NCI-H2227 treated with DMSO at 0.1 percent for 48 hours (cell line): ENCODE results near the gene RADIL.

Experiments
- DNase-seq: peaks from one replicate; lab custom pipeline; 2025; lab: John Stamatoyannopoulos, UW

Gene RADIL

GRCh38 chr7:4775250-4775847 lies 108.2 kb downstream of the RADIL start, which contains the start of gene AP5Z1:
TSS of gene AP5Z1 (plus strand) at chr7:4775623. CDS start at chr7:4775716, 93 bp downstream.
- DNase-seq: peak; percentile 81

- no peak for DNase-seq
Measured at GRCh38 chr7:4774658-4775249, 108.8 kb downstream of the RADIL start.

GRCh38 chr7:4774007-4774406 lies 109.5 kb downstream of the RADIL start:
- no peak for DNase-seq

DNA sequence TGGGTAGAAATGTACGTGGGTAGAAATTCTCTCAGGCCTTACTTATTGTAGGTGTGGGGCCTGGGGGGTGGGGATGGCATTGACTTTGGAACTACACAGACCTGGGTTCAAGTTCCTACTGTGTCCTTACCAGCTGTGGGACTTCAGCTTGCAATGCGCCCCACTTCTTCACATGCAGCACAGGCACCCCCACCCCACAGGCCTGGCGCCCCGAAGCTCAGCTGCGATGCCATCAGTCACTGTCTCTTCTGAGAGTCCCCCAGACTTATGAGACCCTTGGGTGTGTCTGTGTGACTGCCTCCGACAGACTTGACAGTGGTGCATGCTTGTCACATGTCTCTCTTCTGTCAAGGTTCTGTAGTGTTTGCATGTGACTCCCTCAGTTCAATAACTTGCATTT lies 111.2 kb downstream of the RADIL start:
- no peak for DNase-seq

DNA sequence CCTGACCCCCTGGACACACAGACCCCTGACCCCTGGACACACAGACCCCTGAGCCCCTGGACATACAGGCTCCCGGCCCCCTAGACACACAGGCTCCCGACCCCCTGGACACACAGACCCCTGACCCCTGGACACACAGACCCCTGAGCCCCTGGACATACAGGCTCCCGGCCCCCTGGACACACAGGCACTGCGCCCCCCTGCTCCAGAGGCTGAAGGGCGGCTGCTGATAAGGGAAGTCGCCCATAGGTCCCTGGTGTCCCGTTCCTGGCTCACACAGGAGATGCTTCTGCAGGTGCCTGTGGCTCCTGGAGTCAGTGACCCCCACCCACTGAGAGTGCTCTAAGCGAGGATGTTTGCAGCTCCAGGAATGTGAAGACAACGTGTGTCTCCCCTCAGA lies 111.8 kb downstream of the RADIL start:
- no peak for DNase-seq

- DNase-seq: no peak
Measured at GRCh38 chr7:4770886-4771285, 112.6 kb downstream of the RADIL start.

GRCh38 chr7:4769761-4770160 lies 113.8 kb downstream of the RADIL start:
- DNase-seq: no peak

DNA sequence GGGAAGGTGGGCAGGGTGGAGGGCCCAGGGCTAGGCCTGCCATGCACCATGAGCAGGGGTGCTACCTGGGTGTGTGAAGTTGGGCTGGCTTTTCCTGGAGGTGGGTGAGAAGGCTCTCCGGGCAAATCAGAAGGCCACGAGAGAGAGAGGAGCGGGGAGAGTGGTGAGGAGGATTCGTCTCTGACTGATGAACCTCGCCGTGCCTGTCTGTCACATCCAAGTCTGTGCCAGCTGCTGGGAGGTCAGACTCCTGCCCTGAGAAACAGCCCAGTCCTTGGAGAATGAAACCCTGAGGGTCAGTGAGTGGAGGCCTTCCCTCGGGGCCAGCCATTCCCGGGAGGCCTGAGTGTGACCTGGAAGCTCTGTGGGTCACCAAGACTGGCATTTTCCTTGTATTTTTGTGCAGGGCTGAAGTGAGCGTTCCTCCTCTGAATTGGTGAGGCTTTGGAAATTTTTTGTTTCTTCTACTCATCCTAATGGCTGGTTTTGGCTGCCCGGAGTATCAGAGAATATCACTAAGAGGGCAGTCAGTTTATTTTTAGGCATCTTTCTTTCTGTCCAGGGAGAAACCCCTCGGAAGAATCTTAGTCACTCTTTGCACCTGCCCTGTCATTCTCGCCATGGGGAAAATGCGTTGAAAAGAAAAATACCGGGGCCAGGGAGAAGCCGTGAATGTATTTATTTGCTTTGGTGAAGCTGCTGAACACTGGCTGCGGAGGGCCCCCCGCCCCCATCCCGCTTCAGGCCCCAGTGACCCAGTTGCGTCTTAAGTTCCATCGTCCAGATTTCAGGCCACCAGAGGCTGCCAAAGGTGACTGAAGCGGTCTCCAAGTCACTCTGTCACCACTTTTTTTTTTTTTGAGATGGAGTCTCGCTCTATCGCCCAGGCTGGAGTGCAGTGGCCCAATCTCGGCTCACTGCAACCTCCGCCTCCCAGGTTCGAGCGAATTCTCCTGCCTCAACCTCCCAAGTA lies 114.6 kb downstream of the RADIL start:
- DNase-seq: no peak

DNA sequence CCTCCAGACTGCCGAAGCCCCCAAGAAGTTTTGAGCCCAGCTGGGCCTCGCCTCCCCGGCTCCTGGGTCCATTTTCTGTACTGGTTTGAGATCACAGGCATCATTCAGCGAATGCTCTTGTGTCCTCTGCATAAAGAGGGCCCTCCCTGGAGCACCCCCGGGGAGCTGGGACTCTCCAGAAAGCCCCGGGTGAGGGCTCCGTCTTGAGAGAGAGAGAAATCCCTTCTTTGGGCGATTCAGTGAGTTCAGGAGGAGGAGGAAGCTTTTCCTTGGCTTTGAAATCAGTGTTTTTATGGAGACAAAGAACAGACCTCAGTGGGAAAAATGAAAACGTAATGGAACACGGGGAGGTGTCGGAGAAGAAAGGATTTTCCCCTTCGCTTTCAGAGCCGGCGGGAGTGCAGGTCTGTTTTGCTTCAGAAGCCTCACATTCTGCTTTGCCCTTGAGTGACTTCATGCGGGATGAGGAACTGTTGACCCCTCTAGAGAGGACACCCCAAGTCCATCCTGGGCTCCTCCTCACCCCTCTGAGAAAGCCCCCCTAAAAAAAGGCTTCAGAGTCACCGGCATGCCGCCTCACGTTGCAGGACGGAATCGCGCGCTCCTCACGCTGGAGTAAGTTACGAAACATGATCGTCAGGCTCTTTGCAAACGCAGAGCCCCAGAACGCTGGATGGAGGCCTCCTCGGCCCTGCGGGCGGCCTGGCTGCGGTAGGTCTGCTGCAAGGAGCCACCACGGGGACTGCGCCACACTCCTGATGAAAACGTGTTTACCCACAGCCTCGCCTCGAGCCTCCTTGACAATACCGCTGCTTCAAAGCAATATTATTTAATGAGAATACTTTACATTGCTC lies 116.6 kb downstream of the RADIL start:
- no peak for DNase-seq

DNA sequence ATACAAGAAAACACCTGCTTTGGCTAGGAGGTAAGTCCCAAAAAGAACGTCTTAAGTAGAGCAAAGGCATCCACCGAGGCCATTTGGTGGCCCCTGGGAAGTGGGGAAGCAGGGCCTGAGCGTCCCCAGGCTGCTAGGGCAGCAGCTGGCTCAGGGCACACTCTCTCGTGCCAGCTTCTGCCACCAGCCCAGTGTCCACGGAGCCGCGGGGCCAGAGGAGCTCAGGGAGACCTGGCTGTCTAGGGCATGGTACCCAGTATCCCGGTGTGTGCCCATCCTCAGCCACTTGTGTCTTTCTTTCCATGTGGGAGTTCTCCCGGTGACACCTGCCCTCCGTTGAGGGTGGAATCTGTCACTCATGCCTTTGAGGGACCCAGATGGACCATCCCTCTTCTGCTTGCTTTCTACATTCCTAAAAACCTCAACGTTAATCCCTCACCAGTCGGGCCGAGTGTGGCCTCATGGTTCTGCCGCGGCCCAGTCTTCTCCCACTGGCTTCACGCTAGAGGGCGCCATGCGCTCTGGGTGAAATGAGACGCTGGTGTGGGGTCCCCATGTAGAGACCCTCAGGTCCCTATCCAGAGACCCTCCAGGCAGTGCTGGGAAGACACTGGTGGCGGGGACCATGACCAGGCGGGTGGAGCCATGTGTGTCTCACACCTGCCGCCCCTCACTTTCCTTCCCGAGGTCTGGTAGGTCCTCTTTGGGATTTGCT lies 117.6 kb downstream of the RADIL start:
- DNase-seq: no peak

GRCh38 chr7:4764402-4765007 lies 119.0 kb downstream of the RADIL start:
- DNase-seq: no peak

DNA sequence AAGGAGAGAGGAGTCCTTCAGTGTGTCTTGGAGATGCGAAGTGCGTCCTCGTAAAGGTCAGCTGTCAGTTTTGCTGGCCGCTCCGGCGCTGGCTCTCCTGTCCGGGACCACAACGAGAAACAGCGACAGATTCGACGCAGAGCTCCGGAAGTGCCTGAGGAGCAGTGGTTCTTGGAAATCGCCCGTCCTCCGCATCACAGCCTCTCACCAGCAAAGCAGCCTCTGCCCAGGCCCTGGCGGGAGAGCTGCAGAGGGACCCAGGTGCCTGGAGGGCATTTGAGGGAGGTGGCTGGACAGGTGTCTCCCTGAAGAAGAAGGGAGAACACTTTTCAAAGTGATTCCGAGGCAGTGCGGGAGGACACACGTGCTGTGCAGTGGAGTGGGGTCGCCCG lies 119.7 kb downstream of the RADIL start:
- no peak for DNase-seq

GRCh38 chr7:4763091-4763793 lies 120.3 kb downstream of the RADIL start:
- no peak for DNase-seq

- DNase-seq: no peak
Measured at GRCh38 chr7:4762121-4763055, 121.1 kb downstream of the RADIL start.

DNA sequence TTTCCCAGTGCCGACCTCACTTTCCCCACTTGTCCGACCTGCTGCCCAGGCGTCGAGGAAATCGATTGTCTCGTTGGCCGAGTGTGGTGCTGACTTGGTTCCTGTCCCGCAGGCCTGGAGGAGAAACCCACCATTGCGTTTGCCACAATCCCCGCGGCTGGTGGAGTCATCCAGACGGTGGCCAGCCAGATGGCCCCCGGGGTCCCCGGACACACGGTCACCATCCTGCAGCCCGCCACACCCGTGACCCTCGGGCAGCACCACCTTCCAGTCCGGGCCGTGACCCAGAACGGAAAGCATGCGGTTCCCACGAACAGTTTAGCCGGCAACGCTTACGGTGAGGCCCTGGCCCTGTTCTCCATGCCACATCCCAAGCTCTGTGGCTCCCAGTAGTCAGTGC lies 122.6 kb downstream of the RADIL start:
- no peak for DNase-seq

DNA sequence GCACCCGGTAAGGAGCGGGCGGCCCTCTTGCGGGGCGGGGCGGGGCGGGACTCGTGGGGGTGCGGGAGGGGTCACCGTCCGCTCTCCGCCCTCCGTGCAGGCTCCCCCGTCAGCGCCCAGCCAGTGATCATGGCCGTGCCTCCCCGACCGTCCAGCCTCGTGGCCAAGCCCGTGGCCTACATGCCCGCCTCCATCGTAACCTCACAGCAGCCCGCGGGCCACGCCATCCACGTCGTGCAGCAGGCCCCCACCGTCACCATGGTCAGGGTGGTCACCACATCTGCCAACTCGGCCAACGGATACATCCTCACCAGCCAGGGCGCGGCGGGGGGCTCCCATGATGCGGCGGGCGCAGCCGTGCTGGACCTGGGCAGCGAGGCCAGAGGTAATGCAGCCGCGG lies 124.3 kb downstream of the RADIL start:
- no peak for DNase-seq

DNA sequence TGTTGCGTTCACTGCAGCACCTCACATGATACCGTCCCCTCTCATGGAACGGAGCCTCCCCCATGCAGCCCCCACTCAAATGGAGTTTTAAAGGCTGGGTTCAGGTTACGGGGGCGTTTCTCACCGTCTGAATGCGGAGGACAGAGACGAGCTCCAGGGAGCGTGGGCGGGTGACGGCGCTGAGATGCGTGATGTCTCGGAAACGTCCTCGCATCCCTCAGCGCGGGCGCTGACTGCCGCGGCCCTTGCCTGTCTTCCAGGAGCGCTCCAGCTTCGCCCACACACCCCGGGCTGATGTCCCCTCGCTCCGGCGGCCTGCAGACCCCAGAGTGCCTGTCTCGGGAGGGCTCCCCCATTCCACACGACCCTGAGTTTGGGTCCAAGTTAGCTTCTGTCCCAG lies 124.7 kb downstream of the RADIL start:
- no peak for DNase-seq

DNA sequence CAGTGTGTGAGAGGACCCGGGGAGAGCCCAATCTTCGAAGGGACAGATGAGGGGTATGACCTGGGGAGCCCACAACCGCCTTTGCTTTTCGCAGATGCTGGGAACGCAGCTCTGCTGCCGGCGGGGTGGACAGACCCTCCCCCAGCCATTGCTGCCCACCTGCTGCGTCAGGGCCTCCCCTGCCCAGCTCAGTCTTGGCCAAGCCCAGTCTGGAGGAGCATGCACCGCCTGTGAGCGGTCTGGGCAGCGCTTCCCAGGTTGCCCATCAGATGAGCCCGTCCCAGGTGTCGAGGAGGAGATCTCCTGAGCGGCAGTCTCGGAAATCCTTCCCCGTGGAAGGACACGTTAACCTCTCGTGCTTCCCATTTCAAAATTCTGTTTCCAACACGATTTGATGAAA lies 125.4 kb downstream of the RADIL start:
- no peak for DNase-seq

GRCh38 chr7:4755045-4755444 lies 128.5 kb downstream of the RADIL start:
- no peak for DNase-seq
